ENCODE results near the gene ZNF467.

GRCh38 chr7:149729586-149729982 is 43.8 kb downstream of the ZNF467 start:
- TF ChIP-seq CTCF (IDR thresholded peaks at IDR 0.05; ENCODE audit: low read length), result no peak
- no peak for TF ChIP-seq EZH2 (optimal IDR thresholded peaks at IDR 0.05; ENCODE audit: low read depth, low read length)
